ENCODE measurements around the gene DEPP1.

DEPP1 gene

GRCh38 chr10:44950326-44951225, 28.0 kb downstream of the DEPP1 start:
- DNase-seq, result no peak

DNA sequence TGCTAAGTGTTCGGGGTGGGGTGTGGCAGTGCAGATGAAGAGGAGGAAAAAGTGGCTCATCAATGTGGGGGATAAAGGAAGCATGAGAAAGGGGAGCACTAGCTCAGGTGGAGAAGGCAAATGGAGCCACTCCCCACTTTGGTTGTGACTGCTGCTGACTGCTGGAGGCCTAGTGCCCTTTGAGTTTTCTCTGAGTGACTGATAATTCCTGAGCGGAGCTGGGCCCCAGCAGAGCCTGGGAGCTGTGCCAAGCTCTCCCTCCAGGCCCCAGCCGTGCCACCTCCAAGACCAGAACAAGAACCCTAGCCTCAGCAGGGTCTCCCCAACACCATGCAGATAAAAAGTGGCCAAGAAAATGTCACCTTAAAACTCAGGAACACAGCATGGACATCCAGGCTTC, 28.7 kb downstream of the DEPP1 start:
- DNase-seq, result no peak

DNA sequence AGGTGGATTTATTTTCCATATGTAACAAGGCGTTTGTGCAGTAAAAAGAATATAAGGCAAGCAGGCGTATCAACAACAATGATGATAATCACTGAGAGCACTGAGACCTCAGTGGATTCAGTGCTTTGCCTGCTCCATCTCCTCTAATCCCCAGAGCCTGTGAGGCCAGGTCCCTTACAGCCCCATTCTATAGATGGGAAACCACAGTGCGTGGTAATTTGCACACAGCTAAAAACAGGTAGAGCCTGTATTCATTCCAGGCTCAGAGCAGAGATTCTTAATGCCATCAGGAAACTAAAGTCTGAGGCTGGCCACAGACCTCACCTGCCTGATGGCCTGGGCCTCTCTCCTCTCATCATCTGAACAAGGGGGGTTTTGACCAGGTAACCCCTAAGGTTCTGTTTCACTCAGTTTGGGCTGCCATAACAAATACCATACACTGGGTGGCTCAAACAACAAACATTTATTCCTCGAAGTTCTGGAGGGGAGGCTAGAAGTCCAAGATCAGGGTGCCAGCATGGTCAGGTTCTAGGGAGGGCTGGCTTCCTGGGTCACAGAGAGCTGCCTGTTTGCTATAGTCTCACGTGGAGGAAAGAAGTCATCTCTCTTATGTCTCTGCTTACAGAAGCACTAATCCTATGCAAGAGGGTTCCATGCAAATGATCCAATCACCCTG, 29.3 kb downstream of the DEPP1 start:
- DNase-seq, result no peak

DNA sequence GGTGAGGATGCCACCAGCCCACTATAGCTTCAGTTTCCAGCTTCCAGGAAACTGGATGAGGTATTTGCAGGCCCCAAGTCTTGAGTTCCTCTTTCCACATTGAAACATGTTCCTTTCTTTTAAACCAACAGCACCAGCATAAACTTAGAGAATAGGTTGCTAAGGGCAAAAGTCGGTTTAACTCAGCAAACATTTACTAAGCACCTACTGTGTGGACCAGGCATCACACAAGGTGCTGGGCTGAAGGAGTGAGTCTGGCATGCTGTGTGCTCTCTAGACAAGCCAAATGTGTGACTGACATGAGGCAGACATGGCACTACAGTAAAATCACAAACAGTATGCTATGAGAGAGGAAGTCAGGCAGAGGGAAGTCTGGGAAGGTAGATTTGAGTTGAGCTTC, 30.0 kb downstream of the DEPP1 start:
- no peak for DNase-seq

DNA sequence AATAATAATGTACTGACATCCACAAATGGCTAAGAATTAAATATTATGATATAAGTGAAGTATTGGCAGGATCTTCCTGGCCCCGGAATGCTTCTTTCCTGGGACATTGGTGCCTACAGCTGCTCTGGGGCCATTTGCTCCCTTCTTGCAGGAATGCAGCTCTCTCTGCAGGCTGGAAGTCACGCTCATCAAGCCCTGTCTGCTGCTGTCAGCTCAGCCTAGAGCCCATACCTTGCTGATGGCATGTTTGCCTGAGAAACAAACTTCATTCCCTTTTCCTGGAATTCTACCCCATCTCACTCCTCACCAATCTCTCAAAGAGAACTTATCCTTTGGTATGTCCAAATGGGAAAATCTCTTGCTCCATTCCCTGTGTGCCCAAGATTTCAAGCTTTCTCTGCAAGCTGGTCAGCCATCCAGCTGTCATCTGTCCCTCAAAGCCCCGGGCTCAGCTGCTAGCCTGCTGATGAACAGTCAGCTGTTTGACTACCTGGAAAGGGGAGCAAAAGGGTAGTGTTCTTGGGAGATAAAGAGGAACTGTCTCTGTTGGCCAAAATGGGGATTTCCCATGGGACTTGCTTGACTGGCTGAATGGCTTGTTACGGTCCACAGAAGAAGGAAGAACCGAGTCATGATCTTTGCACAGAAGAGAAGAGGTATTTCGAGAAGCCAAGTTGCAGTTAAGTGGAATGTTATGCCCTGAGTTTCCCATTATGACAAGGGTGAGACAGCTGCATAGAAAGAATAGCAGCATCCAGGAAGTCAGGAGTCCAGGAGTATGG, 31.0 kb downstream of the DEPP1 start:
- no peak for DNase-seq

GRCh38 chr10:44946205-44946604, 32.4 kb downstream of the DEPP1 start:
- DNase-seq, result no peak

DNA sequence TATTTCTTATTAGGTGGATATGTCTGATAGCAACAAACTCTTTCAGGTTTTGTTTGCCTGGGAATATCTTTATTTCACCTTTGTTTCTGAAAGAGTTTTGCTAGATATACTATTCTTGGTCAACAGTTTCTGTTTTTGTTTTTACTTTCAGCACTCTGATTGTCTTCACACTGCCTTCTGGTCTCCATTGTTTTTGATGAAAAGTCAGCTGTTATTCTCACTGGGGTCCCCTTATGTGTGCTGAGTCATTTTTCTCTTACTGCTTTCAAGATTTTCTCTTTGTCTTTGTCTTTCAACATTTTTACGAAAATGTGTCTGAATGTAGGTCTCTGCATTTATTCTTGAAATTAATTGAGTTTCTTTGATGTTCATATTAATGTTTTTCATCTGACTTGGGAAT, 34.3 kb downstream of the DEPP1 start:
- no peak for DNase-seq

DNA sequence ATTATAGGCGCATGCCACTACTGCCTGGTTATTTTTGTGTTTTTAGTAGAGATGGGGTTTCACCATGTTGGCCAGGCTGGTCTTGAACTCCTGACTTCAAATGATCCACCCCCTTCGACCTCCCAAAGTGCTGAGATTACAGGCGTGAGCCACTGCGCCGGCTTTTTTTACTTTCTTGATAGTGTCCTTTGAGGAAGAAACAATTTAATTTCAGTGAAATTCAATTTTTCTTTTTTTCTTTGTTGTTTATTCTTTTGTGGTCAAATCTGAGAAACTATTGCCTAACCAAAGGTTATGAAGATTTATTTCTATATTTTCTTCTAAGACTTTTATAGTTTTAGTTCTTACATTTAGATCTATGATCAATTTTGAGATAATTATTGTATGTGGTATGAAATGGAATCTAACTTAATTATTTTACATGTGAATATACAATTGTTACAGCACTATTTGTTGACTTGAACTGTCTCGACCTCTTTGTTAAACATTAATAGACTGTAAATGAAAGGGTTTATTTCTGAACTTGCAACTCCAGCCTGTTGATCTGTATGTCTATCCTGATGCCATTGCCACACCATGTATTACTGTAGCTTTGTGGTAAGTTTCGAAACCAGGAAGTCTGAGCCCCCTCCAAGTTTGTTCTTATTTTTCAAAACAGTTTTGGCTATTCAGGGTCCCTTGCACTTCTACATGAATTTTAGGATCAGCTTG, 38.8 kb downstream of the DEPP1 start:
- no peak for DNase-seq

DNA sequence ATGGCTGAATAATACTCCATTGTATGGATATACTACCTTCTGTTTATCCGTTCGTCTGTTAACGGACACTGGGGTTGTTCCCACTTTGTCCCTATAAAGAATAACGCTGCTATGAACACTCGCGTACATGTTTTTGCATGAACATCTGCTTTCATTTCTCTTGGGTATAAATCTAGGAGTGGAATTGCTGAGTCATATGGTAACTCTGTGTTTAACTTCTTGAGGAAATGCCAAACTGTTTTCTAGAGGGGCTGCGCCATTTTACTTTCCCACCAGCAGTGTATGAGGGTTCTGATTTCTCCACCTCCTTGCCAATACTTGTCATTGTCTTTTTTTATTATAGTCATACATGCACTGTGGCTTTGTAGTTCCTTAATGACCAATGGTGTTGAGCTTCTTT, 39.7 kb downstream of the DEPP1 start:
- DNase-seq, result no peak

DNA sequence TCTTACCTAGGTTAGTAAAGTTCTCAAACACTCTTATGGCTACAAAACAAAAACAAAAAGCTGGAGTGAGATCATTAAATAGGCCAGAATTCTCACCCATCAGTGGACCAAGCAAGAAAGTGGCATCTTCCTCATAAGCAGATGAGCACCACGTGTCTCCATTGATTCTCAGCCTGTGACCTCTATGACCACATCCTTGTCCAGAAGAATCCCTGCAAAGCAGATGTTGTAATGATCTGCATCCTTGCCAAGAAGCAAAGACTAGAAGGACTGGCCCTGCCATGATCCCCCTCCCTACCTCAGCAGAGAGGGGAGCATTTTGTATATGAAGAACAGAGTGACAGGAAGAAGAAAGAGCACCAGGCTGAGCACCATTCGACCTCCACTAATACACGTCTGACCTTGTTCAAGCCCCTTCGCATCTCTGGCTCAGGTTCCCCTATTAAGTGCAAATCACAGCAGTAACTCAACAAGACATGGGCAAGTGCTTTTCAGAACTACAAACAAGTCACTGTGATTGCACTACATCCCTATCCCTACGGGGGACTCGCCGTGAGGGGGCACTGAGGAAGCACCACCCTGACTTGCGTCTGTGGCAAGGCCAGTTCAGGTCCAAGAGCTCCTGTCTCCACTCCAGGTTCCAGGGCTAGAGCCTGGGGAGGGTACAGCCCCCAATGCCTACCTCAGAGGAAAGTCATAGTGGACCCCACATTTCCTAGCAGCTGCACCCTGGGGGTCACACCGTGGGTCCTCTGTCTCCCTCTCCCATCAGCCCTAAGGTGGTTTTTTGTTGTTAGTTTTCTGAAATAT, 41.2 kb downstream of the DEPP1 start:
- DNase-seq, result no peak

- no peak for DNase-seq
Observed at GRCh38 chr10:44936314-44936975, 42.2 kb downstream of the DEPP1 start.

DNA sequence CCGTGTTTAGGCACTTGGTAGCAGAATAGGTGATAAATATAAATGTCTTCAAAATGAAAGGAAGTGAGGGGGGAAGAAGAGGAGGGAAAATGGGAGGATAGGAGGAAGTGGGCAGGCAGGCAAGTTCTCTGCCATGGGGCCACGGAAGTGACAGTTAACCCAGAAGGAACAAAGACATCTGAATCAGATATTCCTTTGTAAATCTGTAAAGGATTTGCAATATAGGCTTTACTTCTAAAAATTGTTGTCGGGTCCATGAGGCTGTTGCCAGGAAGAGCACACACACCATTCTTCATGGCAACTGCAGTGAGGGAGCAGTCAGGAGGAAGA, 42.7 kb downstream of the DEPP1 start:
- no peak for DNase-seq

DNA sequence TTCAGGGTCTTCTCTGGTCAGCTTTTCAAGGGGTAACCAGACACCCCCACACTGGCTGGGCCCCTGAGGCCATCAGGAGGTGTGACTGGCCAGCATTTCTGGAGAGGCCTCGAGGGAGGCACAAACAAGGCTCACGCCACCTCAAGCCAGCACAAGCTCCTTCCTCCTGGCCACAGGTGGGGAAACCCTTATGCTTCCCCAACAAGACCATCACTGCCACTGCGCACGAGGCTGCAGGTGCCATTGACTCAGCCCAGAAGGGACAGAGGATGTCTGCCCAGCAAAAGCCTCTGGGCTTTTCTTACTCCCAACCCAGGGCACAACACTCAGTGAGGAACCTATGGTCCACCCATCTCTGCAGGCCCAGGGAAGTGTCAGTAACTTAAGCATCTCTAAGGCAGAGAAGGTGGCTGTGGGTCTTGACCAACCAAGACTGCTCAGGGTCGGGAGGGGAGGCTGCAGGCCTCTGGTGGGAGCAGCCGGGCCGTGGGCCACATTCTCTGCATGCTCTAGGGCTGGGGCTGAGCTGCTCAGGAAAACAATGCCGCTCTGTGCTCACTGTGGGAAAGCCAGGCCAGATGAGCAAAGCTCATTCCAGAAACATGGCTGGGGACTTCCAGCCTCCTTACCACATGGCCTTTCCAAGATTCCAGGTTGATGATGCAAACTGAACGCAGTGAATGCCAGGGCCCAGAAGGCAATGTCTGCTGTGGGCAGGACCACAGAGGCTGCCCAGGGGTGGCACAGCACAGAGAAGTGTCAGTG, 43.2 kb downstream of the DEPP1 start:
- no peak for DNase-seq

DNA sequence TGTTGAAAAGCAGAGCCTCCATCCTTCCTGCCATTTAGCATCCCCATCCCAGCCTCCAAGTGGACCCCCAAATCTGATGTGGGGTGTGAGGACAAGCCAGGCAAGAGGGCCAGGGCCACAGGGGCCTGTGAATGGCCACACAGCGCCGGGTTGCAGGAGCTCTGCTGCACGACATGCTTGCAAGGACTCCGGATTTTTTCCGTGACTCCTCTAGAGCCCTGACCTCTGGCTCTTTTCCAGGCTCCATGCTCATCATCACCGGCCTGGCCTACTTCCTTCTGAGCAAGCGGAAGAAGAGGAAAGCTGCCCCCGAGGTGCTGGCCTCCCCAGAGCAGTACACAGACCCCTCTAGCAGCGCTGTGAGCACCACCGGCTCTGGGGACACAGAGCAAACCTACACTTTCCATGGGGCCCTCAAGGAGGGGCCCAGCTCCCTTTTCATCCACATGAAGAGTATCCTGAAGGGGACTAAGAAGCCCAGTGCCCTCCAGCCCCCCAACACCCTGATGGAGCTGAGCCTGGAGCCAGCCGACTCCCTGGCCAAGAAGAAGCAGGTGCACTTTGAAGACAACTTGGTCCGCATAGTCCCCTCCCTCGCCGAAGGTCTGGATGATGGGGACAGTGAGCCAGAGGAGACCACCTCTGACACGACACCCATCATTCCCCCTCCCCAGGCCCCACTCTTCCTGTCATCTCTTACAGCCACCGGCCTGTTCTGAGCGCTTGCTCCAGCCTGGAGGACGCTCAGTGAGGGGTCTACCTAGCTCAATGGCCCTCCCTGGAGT, 44.0 kb downstream of the DEPP1 start:
- DNase-seq, result no peak

- no peak for DNase-seq
Observed at GRCh38 chr10:44933451-44934321, 44.9 kb downstream of the DEPP1 start.

- peak; percentile 52 for DNase-seq
Observed at GRCh38 chr10:44932517-44933450, 45.8 kb downstream of the DEPP1 start.

GRCh38 chr10:44931621-44932516, 46.7 kb downstream of the DEPP1 start:
- DNase-seq, result no peak
